ENCODE data around the gene PIK3R5. TPM values are rescaled to one million over a fixed set of nuclear protein-coding genes. Genes with fewer than 3 reads are reported as not detected.

PIK3R5 gene
- total RNA-seq, 4 donors from 2014 or later: 0.63 to 5.9 (median 2.9) TPM

DNA sequence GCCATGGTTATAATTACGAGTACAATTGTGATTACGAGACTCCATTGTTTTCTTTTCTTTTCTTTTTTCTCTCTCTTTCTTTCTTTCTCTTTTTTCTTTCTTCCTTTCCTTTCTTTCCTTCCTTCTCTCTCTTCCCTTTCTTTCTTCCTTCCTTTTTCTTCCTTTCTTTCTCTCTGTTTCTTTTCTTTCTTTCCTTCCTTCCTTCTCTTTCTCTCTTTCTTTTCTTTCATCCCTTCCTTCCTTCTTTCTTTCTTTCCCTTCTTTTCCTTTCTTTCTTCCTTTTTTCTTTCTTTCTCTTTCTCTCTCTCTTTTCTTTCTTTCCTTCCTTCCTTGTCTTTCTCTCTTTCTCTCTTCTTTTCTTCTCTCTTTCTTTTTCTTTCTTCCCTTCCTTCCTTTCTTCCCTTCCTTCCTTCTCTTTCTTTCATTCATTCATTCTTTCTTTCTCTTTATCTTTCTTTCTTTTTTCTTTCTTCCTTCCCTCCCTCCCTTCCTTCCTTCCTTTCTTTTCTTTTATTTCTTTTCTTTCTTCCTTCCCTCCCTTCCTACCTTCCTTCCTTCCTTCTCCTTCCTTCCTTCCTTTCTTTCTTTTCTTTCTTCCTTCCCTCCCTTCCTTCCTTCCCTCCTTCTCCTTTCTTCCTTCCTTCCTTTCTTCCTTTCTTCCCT is 41.7 kb upstream of the PIK3R5 start:
- no peak overlapping the region for H3K27ac ChIP-seq
- intact Hi-C loops (cut with DNase I; ENCODE audit: low total_unique reads): no loop called here
- in situ Hi-C loops (cut with MboI; ENCODE audit: low sequenced_read_pairs in 4 of 4): no loop called here
- H3K4me1 ChIP-seq: no peaks in the 10 kb centered on the region
- no peak for TF ChIP-seq CTCF (IDR thresholded peaks at IDR 0.05 in 4 of 5, conservative IDR thresholded peaks at IDR 0.05 in 1 of 5)
- no peak overlapping the region for H3K4me3 ChIP-seq
- no peaks in the 10 kb centered on the region for H3K36me3 ChIP-seq
- no peak for DNase-seq
- H3K9me3 ChIP-seq: no peaks in the 10 kb centered on the region
- H3K27me3 ChIP-seq: peaks cover 22 to 27% (median 22%) of the 10 kb centered on the region in 3 donors
- ATAC-seq: no peak

GRCh38 chr17:9006175-9006767 is 40.8 kb upstream of the PIK3R5 start:
- Histone ChIP-seq H3K27ac (no peak overlapping the region), H3K9me3 (no peaks in the 10 kb centered on the region), H3K27me3 (peaks cover 22 to 27% (median 22%) of the 10 kb centered on the region in 3 donors), H3K4me3 (no peak overlapping the region), H3K36me3 (no peaks in the 10 kb centered on the region), H3K4me1 (no peaks in the 10 kb centered on the region)
- TF ChIP-seq CTCF (IDR thresholded peaks at IDR 0.05 in 4 of 5, conservative IDR thresholded peaks at IDR 0.05 in 1 of 5): no peak
- TF ChIP-seq POLR2A (IDR thresholded peaks at IDR 0.05): no peak
- no peak for DNase-seq
- intact Hi-C loops (cut with DNase I; ENCODE audit: low total_unique reads): no loop called here
- ATAC-seq: no peak
- in situ Hi-C loops (cut with MboI; ENCODE audit: low sequenced_read_pairs in 4 of 4): no loop called here

DNA sequence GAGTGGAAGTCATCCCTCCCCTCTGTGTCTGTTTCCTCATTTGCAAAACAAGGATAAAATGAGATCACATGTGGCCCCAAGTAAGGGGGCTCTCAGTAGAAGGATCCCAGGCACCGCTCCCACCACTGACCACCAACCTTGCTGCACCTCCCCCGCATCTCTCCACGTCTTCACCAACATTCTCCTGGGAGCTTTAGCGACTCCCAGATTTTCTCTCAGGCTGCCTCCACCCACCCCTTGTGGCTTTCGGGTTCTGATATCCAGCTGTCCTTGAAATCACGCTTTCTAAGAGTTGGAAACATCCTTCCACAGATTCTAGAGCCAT is 39.4 kb upstream of the PIK3R5 start:
- ATAC-seq: no peak
- H3K9me3 ChIP-seq: no peaks in the 10 kb centered on the region
- in situ Hi-C loops (cut with MboI; ENCODE audit: low sequenced_read_pairs in 4 of 4): no loop called here
- H3K4me1 ChIP-seq: no peaks in the 10 kb centered on the region
- H3K27ac ChIP-seq: no peak overlapping the region
- H3K27me3 ChIP-seq: peaks cover 22 to 31% (median 24%) of the 10 kb centered on the region in 3 donors
- TF ChIP-seq POLR2A (IDR thresholded peaks at IDR 0.05) (no peak), CTCF (IDR thresholded peaks at IDR 0.05 in 4 of 5, conservative IDR thresholded peaks at IDR 0.05 in 1 of 5) (no peak)
- intact Hi-C loops (cut with DNase I; ENCODE audit: low total_unique reads): no loop called here
- no peak for DNase-seq
- no peak overlapping the region for H3K4me3 ChIP-seq
- H3K36me3 ChIP-seq: no peaks in the 10 kb centered on the region

DNA sequence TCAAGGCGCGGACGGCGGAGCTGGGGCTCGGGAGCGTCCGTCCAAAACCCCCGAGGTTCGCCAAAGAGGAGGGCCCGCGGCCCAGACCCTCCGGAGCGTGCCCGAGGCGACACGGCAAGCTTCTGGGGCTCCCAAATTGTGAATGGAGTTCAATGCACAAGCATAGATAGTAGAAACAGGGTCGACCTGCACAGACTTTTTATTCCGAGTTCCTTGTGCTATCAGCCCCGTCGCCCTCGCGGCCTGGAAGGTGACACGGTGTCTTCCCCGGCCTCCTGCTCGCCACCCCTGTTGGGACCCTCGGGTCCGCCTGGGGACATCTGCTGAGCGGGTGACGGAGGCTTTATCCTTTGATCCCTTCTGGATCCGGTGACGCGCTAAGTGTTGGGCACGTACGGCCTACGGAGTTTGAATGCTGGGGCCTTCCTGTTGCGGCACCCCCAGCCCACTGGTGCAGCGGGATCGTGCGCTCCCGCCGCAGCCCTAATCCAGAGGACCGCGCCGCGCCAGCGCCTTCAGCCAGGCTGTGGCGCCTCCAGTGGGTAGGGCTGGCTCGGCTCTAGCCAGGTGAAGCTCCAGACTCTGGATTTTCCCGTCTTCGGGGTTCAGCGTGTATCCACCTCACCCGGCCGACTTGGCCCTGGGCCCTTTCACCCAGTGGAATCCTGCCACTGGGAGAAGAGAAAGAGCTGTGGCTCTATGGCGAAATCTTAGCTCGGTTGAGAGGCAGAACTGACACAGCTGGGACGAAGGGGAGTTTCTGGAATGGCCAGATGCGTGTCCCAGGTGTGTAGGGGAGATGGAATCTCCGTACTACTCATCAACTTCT is 38.8 kb upstream of the PIK3R5 start:
- H3K27ac ChIP-seq: no peak overlapping the region
- ATAC-seq (no peak), DNase-seq (no peak)
- in situ Hi-C loops (cut with MboI; ENCODE audit: low sequenced_read_pairs in 4 of 4) (no loop called here), intact Hi-C loops (cut with DNase I; ENCODE audit: low total_unique reads) (no loop called here)
- H3K27me3 ChIP-seq: peaks cover 22 to 31% (median 27%) of the 10 kb centered on the region in 3 donors
- no peak for TF ChIP-seq POLR2A (IDR thresholded peaks at IDR 0.05)
- TF ChIP-seq CTCF (IDR thresholded peaks at IDR 0.05 in 4 of 5, conservative IDR thresholded peaks at IDR 0.05 in 1 of 5): no peak
- H3K4me1 ChIP-seq: no peaks in the 10 kb centered on the region
- no peaks in the 10 kb centered on the region for H3K9me3 ChIP-seq
- H3K36me3 ChIP-seq: no peaks in the 10 kb centered on the region
- H3K4me3 ChIP-seq: peak overlapping the region in 3 of 4 donors; percentile 27 to 39 (median 36)
